Hepatocyte (in vitro differentiated cells): Measurements from ENCODE around the gene AKAP13.

ENCODE experiments used
- CTCF ChIP-seq: fragments of 200-600 bp; sonication (generic); IDR thresholded peaks from 2 replicates; pipeline ENCODE4 v1.5.1; 2016; ENCODE audit warnings: antibody characterized with exemption, mild to moderate bottlenecking; ENCODE audit not compliant: poor library complexity
- EZH2 ChIP-seq: fragments of 200-600 bp; sonication (generic); IDR thresholded peaks from 2 replicates; pipeline ENCODE4 v1.6.1; 2016; ENCODE audit warnings: antibody characterized with exemption, mild to moderate bottlenecking, borderline replicate concordance

- no peak for TF ChIP-seq CTCF
- no peak for TF ChIP-seq EZH2
These were observed 384.4 kb downstream of the AKAP13 start for GRCh38 chr15:85764649-85765277.
